GM12872 (cell line): ENCODE data around the gene MFNG.

ENCODE experiments used
- TF ChIP-seq, protein P1 (sequence below): IDR thresholded peaks from 3 replicates; pipeline ENCODE4 v1.5.1; 2011; ENCODE audit warnings: low read depth, mild to moderate bottlenecking, low read length, moderate library complexity; ENCODE audit not compliant: insufficient read depth

MFNG gene

GRCh38 chr22:37432708-37433054, 53.5 kb downstream of the MFNG start:
- TF ChIP-seq, protein P1, sequence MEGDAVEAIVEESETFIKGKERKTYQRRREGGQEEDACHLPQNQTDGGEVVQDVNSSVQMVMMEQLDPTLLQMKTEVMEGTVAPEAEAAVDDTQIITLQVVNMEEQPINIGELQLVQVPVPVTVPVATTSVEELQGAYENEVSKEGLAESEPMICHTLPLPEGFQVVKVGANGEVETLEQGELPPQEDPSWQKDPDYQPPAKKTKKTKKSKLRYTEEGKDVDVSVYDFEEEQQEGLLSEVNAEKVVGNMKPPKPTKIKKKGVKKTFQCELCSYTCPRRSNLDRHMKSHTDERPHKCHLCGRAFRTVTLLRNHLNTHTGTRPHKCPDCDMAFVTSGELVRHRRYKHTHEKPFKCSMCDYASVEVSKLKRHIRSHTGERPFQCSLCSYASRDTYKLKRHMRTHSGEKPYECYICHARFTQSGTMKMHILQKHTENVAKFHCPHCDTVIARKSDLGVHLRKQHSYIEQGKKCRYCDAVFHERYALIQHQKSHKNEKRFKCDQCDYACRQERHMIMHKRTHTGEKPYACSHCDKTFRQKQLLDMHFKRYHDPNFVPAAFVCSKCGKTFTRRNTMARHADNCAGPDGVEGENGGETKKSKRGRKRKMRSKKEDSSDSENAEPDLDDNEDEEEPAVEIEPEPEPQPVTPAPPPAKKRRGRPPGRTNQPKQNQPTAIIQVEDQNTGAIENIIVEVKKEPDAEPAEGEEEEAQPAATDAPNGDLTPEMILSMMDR, result no peak

- TF ChIP-seq, protein P1, result no peak
These were observed 54.1 kb downstream of the MFNG start for GRCh38 chr22:37431801-37432707.

DNA sequence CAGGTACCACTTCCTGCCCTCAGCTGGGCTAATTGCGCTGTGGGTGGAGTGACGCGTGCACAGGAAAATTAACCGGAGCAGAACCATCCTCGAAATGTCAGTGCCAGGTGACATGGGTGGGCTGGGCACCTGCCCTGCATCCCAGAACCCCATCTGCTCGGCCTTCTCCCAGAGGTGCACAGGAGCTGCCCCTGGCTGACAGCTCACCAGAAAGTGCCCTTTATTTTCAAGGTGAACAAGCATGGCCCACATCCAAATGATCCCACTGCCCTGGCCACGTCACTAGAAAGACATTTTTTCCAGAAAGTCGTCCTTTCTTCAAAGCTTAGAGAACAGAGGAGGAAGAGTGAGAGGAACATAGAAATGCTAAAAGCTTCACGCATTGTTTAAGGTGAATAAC, 54.8 kb downstream of the MFNG start:
- TF ChIP-seq, protein P1, result no peak

- TF ChIP-seq, protein P1, result no peak
These were observed 55.2 kb downstream of the MFNG start for GRCh38 chr22:37430941-37431340.

- TF ChIP-seq, protein P1, result peak; percentile 85
These were observed 57.3 kb downstream of the MFNG start for GRCh38 chr22:37428649-37429586.

GRCh38 chr22:37427711-37428635, 58.2 kb downstream of the MFNG start:
- TF ChIP-seq, protein P1, result no peak
